COLO829 (cell line): Measurements from ENCODE around the gene SNX5.

Experiments used
- DNase-seq: peaks from one replicate; pipeline ENCODE4 v3.0.0; 2012; ENCODE audit warnings: low spot score

Gene SNX5

DNA sequence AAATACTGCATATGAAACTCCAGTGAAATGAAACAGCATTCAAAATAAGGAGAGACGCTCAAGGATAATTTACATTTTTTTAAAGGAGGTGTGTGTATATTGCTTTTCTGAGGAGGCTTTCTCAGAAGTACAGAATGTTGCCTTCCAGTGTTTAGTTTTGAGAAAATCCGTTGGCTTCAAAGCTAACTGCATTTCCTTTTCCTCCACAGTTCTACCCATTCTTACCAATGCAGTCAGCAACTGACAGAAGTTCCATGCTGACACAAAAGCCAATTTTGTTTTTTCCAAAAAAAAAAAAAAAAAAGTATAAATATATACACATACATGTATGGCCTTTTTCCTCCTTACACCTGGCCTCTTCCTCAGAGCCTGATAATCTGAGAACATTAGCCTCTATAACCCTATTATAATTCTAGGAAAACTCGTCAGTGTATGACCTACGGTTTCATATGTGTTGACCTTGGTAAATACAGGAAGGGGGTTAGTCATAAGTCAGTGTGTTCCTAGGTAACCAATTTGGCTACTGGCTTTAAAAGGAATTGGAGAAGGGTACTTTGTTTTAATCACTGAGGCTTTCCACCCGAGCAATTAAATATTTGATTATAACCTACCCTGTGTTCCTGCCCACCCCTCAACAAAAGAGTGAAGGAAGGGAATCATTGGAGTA lies 24.4 kb upstream of the SNX5 start:
- no peak for DNase-seq

DNA sequence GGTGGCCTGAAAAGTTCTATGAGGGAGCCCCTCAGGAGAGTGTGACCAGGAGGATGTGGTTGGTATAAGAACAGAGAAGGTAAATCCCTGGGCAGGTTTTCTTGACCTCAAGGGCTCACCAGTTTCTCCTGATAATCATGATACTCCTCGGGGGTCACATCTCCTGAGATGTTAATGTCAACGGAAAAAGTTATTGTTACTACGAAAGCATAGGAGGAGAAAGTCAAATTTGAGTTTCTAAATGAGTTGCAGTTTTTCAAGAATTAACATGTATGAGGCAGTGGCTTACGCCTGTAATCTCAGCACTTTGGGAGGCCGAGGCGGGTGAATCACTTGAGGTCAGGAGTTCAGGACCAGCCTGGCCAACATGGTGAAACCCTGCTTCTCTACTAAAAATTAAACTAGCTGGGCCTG lies 23.6 kb upstream of the SNX5 start:
- DNase-seq: no peak

DNA sequence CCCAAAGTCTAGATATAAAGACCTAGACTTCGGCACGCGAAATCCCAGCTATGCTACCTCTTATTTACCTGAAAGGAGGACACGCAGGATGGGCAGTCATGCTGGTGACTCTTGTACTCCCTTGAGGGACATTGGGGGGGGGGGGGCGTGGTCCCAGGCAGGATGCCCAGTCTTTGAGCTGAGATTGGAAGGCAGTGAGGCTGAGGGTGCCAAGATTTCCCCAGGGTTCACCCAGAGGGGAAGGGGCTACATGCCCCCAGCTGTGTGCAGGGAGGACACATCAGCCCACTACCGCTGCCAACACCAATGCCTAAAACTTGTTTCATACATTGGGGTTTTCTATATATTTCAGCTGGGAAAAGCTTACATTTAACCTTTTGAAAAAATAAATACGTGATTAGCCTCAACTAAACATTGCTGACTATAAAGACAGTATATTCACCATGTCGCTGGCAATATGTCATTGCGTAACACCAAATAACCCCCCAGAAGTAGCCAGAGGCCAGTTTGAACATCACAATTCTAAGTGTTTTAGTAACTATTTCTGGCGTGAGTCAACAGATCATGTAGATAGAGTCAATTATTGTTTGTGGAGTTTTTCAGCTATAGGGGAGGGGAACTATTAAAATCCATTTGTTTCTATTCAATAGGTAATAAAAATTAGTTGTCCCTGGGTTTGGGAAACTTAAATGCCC lies 21.8 kb upstream of the SNX5 start:
- DNase-seq: no peak

DNA sequence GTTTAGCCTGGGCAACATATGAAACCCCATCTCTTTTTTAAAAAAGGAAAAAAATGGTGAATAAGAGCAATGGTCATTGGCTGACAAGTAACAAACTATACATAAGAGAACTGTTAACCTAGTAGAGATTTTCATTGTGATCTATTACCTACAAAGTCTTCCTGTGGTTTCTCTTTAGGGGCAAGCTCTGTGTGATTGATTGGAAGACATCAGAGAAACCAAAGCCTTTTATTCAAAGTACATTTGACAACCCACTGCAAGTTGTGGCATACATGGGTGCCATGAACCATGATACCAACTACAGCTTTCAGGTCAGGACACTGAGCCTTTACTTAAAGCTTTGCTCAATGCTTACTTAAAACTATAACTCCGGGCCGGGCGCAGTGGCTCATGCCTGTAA lies 19.4 kb upstream of the SNX5 start:
- DNase-seq: no peak

DNA sequence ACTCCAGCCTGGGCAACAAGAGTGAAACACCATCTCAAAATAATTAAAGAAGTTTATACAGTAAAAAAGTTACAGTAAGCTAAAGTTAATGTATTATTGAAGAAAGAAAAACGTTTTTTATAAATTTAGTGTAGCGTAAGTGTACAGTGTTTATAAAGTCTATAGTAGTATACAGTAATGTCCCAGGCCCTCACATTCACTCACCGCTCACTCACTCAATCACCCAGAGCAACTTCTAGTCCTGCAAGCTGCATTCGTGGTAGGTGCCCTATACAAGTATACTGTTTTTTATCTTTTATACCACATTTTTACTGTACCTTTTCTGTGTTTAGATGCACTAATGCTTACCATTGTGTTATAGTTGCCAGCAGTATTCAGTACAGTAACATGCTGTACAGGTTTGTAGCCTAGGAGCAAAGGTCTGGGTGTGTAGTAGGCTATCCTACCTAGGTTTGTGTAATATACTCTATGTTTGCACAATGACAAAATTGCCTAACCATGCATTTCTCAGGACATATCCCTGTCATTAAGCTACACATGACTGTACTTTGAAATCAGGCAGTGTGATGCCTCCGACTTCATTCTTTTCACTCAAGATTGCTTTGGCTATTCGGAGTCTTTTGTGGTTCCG lies 16.9 kb upstream of the SNX5 start:
- DNase-seq: no peak

DNA sequence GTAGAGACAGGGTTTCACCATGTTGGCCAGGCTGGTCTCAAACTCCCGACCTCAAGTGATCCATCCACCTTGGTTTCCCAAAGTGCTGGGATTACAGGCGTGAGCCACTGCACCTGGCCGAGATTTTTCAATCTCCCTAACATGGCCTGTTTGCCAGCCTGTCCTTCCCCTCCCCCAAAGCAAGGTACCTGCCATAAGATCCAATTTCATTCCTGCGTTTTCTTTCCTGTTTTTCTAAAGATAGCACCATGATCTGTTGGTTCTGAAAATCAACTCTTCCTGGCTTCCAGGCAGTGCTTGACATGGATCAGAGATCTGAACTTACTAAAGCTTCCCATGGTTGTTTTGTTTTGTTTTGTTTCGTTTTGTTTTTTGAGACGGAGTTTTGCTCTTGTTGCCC lies 7.7 kb upstream of the SNX5 start:
- DNase-seq: no peak

DNA sequence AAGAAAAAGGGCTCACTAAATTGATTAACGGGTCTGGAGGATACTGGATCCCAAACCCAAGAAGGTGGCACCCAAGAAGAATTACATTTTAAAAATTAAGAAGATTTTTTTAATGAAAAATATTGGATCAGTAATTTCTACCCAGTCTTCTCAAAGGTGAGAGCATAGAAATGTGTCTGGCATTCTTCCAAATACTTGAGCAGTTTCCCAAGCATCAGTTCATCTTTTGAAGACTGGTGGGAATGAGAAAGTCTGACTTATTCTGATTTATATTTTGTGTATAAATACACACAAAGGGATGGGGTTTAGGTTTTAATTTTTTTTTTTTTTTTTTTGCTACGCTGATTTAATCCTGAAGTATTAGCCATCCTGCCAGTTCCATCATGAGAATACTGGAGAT lies 3.5 kb upstream of the SNX5 start:
- DNase-seq: no peak

DNA sequence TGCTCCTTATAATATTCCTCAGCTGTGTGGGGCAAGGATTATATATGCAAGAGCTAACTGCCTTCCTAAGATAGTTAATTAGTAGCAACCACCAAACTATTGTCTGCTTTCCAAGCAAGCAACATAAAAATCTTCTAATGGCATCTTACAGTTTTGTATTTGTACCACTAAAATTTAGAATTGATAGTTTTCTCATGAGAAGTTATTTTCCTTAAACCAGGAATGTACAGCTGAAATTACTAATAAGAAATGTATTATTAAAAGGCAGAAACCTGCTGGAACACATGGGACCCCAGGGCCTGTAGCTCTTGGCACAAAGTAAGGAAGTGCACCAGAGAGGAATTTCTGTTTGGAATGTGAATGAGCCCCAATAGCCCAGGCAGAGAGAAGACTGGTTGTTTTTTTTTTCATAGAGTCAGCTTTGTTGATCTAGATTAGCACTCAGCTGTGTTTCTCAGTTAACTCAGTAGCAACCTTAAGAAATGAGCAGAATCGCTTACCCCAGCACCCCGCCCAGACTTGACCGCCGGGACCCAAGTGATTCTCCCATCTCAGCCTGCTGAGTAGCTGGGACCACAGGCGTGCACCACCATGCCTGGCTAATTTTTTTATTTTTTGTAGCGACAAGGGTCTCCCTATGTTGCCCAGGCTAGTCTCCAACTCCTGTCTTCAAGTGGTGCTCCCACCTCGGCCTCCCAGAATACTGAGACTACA lies 2.9 kb upstream of the SNX5 start:
- DNase-seq: no peak

DNA sequence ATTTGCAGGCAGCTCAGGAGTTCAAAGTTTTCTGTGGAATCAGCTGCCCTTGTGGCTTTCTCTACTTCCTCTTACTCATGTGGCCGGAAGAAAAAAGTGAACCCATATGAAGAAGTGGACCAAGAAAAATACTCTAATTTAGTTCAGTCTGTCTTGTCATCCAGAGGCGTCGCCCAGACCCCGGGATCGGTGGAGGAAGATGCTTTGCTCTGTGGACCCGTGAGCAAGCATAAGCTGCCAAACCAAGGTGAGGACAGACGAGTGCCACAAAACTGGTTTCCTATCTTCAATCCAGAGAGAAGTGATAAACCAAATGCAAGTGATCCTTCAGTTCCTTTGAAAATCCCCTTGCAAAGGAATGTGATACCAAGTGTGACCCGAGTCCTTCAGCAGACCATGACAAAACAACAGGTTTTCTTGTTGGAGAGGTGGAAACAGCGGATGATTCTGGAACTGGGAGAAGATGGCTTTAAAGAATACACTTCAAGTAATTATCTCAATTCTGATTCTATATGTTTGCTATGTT lies 1.4 kb upstream of the SNX5 start:
- peak; percentile 79 for DNase-seq

DNA sequence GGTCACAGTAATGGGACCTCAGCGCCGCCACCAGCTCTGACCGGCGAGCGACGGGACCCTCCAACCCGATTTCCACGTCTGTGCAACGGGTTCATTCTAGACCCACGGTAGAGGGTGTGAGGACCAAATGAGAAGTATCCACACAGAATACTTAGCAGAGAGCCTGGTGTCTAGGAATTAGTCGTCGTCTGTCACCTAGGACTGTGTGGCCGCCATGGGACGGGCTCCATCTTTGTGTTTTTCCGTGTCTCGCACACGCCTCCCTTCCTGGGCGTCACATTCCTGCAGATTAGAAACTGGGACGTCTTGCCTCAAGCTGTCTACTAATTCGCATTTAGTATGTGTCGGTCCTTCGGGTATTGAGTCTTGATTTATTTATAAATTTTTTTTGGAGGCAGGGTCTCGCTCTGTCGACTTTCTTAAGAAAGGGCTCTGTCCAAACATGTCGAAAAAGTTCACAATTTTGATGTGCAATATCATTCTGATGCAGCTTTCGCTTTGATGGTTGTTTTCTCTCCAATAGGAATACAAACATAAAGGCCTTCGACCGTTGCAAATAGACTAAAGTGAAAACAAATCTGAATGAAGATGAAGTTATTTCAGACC lies 787 bp upstream of the SNX5 start:
- DNase-seq: no peak

DNA sequence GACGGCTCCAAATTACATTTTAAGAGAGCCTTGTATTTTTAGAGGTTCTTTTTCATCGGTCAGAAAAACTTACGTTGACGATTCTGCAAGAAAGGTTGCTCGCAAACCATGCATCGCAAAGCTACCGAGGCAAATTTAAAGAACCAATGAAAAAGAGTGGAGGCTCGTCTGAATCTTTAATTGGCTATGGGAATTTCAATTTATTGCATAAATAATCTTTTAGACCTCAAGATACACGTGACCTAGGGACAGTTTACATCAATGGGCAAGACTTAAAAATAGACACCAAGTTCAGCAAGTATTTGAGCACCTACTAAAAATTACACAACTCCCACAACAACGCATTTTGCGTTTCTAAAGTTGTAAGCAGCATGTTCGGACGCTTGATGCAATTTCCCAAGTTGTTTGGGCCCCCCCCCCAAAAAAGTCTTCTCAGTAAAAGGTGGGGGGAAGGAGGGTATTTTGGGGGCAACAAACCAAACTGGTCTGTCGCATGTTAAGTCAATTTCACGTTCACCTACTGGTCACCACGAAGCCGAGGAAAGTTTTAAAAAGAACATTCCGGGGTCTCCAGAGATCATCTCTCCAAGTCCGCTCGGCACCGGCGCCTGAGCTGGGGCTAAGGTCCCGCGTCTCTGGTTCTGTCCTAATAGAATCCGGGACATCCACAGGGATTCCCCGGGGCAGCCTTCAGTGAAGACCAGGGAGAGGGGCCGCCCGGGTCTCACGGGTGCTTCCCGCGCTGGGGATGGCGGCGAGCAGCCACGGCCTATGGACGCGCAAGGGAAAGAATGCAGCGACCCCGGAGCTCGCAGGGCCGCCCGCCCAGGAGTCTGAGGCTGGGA lies 851 bp downstream of the SNX5 start:
- no peak for DNase-seq

DNA sequence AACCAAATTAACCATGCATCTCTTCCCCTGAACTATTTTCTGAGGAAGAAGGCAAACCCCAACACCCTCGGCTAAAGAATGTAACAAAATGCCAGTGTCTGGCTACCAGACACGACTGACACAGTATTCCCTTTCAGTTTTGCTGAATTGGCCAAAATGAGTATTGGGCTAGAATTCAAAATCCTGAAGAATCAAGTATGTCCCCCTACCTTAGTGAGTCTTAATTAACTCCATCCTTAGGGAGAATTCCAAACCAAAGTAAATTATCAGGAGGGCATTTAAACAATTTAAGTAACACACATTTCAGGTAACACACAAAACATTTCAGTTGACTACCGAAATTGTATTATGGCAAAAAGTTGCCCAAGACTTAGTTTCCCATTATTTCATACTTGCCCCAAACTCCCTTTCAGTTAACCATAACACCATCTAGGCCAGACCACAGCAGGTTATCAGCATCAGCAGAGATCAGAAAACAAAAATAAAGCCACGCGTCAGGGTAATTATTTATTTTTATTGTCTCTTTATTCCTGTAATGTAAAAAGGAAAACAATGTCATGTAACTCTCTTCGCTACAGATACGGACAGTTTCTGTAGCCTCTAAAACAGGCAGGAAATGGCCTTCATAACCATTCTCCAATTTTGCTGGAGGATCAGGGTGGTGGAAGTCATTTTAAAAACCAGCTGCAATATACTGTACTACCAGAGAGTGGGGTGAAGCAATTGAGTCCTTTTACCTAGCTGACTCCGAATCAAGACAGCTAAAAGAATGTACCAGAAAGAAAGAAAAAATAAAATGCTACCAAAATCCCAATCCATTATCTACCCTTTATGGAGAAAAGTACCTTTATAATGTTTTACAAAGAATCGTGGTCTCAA lies 1.9 kb downstream of the SNX5 start:
- DNase-seq: no peak

DNA sequence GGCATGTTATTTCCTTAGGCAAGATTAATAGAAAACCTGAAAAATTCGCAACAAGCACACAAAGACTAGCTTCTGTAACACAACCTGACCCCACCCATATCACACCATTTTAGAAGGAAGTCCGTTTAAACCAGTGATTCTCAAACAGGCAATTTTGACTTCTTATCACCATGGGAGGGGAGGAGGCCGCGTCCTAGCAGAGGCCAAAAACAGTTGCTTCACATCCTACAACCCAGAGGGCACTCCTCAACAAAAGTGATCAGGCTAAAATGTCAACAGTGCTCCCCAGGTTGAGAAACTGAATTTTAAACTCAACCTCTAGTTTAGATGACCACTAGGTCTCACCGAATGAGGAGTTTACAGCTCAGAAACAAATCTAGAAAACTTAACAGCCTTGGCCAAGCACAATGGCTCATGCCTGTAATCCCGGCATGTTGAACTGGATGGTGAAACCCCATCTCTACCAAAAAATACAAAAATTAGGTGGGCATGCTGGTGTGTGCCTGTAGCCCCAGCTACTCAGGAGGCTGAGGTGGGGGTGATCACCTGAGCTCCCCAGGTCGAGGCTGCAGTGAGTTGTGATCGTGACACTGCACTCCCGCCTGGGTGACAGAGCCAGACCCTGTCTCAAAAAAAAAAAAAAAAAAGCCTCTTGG lies 3.4 kb downstream of the SNX5 start:
- no peak for DNase-seq

DNA sequence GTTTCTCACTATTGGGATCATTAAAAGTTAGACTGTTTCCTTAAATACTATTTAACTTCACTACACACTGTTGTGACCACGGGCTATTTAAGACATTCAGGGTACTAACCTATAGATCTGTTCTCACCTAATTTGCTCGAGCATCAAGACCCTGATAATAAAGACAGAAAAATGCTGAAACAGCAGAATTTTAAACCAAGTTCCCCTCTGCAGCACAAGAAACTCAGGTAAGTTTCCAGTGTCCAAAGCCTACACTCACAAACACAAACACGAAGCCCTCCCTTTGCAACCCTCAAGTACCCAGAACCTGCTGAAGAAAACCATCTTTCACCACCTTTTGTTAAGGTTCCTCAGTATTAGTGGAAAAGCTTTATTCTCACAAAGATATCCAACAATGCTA lies 4.0 kb downstream of the SNX5 start:
- no peak for DNase-seq

DNA sequence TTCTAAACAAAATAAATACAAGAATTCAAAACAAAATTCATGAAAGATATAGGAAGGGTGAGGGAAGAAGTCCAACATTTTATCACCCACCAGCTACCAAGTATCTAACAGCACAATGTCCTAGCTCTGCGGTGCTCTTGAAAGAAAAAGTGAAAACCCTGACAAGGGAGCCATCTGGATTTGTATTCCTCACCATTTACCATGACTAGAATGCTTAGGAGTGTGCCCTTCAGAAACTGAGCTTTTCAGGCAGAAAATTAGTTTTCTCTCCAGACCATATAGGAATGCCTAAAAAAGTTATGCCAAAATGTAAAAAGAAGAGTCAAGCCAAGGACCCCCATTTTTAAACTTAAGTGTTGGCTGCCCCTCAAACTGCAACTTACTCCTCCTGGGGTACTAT lies 4.5 kb downstream of the SNX5 start:
- DNase-seq: no peak

DNA sequence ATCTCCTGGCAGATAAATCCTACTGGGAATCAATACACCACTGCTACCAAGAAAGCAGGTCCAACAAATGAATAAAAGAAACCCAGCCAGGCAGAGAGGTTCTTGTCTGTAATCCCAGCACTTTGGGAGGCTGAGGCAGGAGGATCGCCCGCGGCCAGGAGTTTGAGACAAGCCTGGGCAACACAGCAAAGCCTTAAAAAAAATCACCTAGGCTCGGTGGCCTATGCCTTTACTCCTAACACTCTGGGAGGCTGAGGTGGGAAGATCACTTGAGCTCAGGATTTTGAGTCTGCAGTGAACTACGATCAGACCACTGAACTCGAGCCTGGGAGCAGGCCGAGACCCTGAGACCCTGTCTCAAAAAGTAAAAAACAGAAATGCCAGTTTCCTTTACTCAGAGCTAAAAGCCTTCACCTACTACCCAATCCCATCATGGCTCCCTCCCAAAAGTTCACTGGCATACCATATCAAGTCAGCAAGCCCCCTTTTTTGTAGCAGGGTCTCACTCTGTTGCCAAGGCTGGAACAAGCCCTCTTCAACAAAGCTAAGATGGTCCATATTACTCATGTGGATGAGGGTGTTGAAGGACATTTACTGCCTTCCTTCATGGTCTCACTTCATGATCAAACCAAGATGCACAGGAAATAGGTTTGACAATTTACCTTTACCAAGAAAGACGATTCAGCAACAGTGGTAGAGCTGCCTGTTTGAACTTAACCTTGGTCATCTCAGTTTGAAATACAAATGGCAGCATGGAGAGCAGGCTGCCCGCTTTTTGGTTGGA lies 5.3 kb downstream of the SNX5 start:
- no peak for DNase-seq

DNA sequence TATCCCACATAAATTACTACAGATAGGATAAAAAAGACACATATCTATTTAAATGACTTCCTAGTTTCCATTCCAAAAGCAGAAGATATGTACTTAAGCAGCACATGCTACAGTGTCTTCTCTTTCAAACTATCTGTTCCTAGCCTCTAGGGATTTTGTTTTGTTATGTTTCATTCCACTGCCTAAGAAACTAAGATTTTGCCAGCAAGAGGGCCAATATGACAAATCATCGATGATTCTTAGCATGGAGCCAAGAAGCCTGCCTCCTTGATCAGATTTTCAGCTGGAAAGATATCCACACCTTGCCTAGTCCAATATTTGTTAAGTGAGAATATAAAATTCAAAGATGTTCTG lies 7.0 kb downstream of the SNX5 start:
- no peak for DNase-seq

DNA sequence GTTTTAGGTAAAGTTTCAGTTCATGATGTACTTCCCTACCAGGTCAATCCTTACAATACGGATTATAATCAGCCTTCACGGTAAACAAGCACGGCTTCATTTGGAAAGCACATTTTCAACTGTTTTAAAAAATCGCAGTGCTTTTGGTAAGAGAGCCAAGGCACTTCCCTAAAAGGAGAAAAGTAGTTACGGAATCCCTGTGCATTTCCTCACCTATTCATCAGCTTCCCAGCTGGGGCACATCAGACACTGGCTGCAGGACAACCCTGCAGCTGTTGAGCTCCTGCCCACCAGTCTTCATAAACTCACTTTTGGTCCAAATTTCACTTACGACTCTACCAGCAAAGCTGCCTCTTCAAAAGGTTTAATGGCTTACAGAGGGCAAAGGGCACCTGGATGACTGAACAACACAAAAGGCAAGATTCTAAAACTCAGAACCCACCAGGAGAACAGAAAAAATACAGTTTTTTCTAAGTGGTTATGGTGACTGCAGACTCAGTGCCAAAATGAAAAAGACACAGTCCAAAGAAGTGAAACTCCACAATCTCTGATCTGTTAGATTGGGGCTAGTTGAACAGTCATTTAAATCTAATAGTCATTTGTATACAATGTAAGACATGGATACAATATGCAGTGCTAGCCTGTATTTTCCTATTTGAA lies 7.5 kb downstream of the SNX5 start:
- DNase-seq: no peak
